Measurements from ENCODE around the gene DDX19B.
"Not testable (repeated sequence)": the region's sequence is repeated elsewhere in the genome, so short reads cannot be mapped to it uniquely, and the experiment has no call there.

The DDX19B gene

DNA sequence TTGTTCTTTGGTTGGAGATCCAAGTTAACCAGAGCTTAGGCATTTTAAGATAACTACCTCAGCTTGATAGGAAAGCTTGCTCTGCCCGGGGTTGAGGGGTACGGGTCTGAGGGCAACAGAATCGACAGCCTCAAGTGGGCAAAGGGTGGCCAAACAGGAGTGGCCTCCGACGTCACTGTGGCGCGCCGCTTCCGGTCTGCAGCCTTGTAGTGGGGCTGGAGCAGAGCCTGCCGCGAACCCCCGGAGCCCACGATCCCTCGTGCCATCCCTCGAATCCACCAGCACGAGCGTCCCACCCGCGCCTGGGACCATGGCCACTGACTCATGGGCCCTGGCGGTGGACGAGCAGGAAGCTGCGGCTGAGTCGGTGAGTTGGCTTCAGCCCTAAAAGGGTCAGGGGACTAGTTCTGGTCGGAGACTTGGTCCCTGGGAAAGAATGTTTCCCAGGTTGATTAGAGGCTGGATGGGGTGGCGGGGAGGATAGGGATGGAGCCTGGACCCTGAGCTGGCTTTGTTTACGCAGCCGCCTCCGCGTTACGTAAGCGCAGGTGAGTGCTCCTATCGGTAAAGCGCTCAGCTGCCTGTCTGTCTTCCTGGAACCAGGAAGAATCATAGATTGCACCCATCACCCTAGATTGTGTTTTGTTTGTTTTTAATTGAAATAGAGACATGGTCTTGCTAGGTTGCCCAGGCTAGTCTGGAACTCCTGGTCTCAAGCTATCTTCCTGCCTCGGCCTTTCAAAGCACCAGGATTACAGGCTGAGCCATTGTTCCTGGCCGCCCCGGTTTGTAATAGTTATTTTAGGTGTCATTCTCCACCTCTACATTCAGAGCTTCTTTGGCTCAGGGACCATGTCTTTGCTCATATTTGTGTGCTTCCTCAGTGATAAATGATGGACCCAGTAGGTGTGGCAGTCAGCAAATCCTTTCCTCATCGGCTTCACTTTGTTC is at the start of gene DDX19B:
Gene DDX19B (plus strand): TSS at position 199 of the 951 bp plus-strand sequence. CDS start 112 bp downstream, at position 311.
- in situ Hi-C loops (cut with HindIII; ENCODE audit: low sequenced_read_pairs) = loop anchor here (10.0 kb wide), 1 partner anchor 66 kb away; no protein-coding TSS in a partner anchor

GRCh38 chr16:70249697-70250096 is 49.3 kb upstream of the DDX19B start:
- in situ Hi-C loops (cut with HindIII; ENCODE audit: low sequenced_read_pairs) = not testable (repeated sequence)

- in situ Hi-C loops (cut with HindIII; ENCODE audit: low sequenced_read_pairs) = no loop called here
These were observed 48.0 kb upstream of the DDX19B start for GRCh38 chr16:70250748-70251628.

GRCh38 chr16:70251629-70252354 is 47.2 kb upstream of the DDX19B start, which contains the start of gene EXOSC6:
Gene EXOSC6, minus strand, starts transcription at chr16:70251940. Its CDS starts 40 bp downstream, at chr16:70251900.
- in situ Hi-C loops (cut with HindIII; ENCODE audit: low sequenced_read_pairs) = no loop called here

DNA sequence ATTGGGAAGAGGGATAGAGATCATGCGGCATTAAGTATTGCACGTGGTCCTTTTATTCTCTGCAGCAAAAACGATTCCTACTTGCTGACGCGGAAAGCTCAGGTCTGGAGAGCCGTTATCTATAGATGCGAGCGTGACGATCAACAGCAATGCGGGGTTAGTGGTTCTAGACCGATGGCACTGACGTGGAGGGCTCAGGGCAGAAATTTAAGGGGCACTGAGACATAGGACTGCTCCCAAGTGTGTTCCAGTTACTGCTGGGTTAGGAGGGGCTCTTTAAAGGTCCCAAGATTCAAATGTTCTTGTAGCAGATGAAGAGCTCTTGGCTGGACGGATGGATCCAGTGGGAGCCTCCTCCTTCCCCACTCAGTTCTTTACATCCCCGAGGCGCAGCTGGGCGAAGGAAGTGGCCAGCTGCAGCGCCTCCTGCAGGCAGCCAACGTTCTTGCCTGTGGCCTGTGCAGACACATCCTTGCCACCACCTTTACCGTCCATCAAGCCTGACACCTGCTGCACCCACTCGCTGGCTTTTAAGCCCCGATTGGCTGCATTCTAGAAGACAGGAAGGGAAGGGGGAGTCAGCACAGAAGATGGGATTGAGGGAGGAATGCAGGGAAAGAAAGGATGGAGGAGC is 46.5 kb upstream of the DDX19B start:
- in situ Hi-C loops (cut with HindIII; ENCODE audit: low sequenced_read_pairs) = no loop called here

DNA sequence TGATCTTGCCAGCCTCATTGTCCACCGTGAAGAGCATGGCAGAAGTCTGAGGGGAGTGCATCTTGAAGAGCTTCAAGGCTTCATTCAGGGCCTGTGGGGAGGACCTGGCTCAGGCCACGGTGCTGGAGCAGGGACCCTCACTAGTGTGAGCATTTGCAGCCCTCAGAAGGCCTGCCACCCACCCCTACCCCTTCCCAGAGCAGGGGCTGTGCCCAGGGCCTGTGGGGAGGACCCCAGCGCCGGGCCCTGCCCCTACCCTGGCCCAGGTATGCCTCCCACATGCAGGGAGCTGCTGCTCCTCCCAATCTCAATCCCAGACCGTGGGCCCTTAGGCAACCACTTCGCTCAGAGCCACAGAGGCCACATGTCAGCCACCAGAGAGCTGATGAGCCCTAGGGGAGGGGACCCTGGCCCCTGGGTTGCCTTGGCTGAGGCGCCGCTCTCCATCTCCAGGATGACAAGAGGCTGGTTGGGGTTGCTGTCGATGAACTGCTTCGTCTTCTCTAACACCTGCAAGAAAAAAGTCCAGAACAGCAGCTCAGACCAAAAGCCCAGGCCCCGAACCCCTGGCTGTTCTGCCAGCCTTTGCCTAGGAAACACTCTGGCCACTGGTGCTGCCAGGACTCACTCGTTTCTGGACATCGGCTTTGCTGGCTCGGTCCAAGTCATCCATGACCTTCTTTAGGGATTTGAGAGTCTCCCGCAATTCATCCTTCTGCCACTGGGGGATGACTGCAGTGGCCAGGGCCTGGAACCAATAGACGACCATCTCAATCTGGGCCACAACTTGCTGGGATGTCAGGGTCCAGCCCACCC is 45.5 kb upstream of the DDX19B start:
- in situ Hi-C loops (cut with HindIII; ENCODE audit: low sequenced_read_pairs) = no loop called here

DNA sequence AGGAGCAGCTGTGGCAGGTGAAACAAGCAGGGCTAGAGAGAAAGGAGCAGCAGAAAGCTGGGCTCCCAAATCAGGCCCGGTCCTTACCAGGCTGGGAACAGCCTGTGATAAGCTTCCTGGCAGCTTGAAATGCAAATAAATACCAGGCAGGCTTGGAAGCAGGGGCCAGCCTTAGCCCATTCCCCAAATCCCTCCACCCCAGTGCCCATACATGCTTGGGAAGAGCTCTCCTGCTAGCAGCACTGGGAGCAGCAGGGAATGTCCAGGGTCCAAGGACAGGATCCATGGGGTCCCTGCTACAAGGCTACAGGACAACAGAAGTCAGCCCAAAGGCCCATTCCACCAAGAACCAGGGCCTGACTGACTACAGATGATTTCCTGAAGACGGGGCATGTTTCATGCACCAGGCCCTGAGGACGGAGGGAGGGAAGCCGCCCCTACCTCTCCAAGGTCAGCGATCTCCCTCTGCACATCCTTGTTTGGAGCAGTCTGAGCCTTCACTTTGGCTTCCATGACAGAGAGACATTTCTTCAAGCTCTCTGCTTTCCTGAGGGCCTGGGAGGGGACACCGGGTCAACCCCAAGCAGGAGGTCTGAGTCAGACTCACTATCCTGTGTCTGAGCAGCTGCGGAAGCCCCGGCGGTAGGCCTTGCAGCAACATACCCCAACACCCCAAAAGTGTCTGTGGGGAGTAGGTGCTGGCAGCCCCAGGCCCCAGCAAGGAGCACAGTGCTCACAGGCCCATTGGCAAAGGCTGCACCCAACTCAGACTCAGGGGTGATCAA is 44.6 kb upstream of the DDX19B start:
- in situ Hi-C loops (cut with HindIII; ENCODE audit: low sequenced_read_pairs) = no loop called here

GRCh38 chr16:70254965-70255286 is 44.1 kb upstream of the DDX19B start:
- in situ Hi-C loops (cut with HindIII; ENCODE audit: low sequenced_read_pairs) = no loop called here

- in situ Hi-C loops (cut with HindIII; ENCODE audit: low sequenced_read_pairs) = no loop called here
These were observed 43.4 kb upstream of the DDX19B start for GRCh38 chr16:70255574-70255973.

GRCh38 chr16:70257391-70257790 is 41.6 kb upstream of the DDX19B start:
- in situ Hi-C loops (cut with HindIII; ENCODE audit: low sequenced_read_pairs) = no loop called here

- in situ Hi-C loops (cut with HindIII; ENCODE audit: low sequenced_read_pairs) = no loop called here
These were observed 40.9 kb upstream of the DDX19B start for GRCh38 chr16:70258065-70258464.

DNA sequence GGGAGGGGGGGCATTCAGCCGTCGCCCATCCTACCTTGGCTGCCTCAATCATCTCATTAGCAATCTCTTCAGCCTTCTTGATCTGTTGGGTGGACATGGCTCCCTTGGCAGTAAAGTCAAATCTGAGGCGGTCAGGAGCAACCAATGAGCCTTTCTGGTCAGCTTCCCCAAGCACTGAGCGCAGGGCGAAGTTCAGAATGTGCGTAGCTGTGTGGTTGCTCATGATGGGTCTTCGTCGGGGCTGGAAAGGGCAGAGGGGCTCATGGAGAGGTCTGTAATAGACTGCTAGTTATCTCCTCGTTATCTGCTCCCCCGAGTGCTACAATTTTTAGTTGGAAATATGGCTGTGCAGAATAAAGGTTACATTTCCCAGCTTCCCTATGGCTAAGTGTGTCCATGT is 40.0 kb upstream of the DDX19B start:
- in situ Hi-C loops (cut with HindIII; ENCODE audit: low sequenced_read_pairs) = no loop called here

- in situ Hi-C loops (cut with HindIII; ENCODE audit: low sequenced_read_pairs) = not testable (repeated sequence)
These were observed 39.1 kb upstream of the DDX19B start for GRCh38 chr16:70259903-70260302.

DNA sequence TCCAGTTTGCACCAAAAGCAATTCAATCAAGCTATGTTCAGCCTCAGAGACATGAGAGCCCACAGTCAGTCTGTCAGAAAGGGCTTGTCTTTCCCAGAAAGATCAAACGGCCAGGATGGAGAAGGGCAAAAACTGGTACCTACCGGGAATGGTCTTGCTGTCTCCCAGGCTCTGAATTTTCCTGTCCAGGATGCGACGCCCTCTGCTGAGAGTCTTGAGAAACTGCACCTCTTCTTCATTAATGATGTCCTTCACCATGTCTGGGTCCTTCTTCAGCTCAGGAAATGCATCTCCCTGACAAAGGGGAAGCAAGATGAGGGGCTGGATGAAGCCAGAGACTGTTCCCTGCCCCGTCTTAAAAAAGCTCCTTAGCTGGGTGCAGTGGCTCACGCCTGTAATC is 31.5 kb upstream of the DDX19B start:
- in situ Hi-C loops (cut with HindIII; ENCODE audit: low sequenced_read_pairs) = no loop called here

GRCh38 chr16:70267922-70268321 is 31.1 kb upstream of the DDX19B start:
- in situ Hi-C loops (cut with HindIII; ENCODE audit: low sequenced_read_pairs) = not testable (repeated sequence)

DNA sequence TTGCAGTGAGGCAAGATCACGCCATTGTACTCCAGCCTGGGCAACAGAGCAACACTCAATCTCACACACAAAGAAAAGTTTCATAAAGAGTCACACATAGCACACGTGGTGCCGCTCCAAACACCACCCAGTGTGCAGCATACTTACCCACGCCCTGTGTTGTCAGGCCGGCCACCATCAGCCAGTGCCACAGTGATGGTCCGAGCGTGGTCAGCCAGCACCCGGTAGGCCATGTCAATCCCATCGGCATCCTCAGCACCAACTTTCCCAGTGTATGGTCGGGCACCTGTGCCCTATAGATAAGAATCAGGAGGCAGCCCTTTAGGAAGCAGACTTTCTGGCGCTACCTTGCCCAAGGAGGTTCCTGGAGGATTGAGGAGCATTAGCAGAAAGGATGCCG is 29.5 kb upstream of the DDX19B start:
- in situ Hi-C loops (cut with HindIII; ENCODE audit: low sequenced_read_pairs) = no loop called here

- in situ Hi-C loops (cut with HindIII; ENCODE audit: low sequenced_read_pairs) = no loop called here
These were observed 28.8 kb upstream of the DDX19B start for GRCh38 chr16:70270176-70270575.

GRCh38 chr16:70271696-70272095 is 27.3 kb upstream of the DDX19B start:
- in situ Hi-C loops (cut with HindIII; ENCODE audit: low sequenced_read_pairs) = no loop called here

GRCh38 chr16:70276392-70276791 is 22.6 kb upstream of the DDX19B start:
- in situ Hi-C loops (cut with HindIII; ENCODE audit: low sequenced_read_pairs) = no loop called here

Measured in endothelial cell of hepatic sinusoid (primary cell).